B cell (primary cell): ENCODE results near the gene SUSD3. TPM values are rescaled to one million over a fixed set of nuclear protein-coding genes. Genes with fewer than 3 reads are reported as not detected.
A peak's percentile ranks its signal among the peaks of the same experiment; 100 is the strongest.

Experiments
- ATAC-seq: fragments of 200-7000 bp; cut with Tn5 transposase; one replicate; pipeline ENCODE4 v1.10.0; 2021; ENCODE audit warnings: low read depth, mild to moderate bottlenecking, moderate number of reproducible peaks, moderate library complexity
- CTCF ChIA-PET: fragments of 350-600 bp; sonication (Branson Sonifier 250); formaldehyde crosslinking; loops from one replicate; lab custom pipeline; 2021; ENCODE audit warnings: antibody characterized with exemption, inconsistent platforms; lab: Charles Lee
- POLR2A ChIA-PET: fragments of 350-600 bp; sonication (Branson Sonifier 250); formaldehyde crosslinking; loops from one replicate; lab custom pipeline; 2021; ENCODE audit warnings: antibody characterized with exemption; lab: Charles Lee
- DNase-seq: peaks from one replicate; pipeline ENCODE4 v3.0.0; 2013
- H2AFZ ChIP-seq: 2 replicates; pipeline ENCODE4 v1.6.1; 2012; ENCODE audit warnings: mild to moderate bottlenecking, low read depth, low read length; ENCODE audit not compliant: insufficient read depth, poor library complexity, severe bottlenecking
- H3K27ac ChIP-seq, 2 donors: 1 replicate in 1 of 2; 2 replicates in 1 of 2; pipeline ENCODE4 v1.5.1; 2012 to 2013; ENCODE audit warnings: low read length in 2 of 2, mild to moderate bottlenecking in 2 of 2, moderate library complexity in 1 of 2
- H3K27me3 ChIP-seq, 4 experiments: fragments of 200-600 bp in 1 of 4; sonication (generic) in 1 of 4; replicated peaks in 1 of 4; 1 replicate in 2 of 4; 2 replicates in 2 of 4; pipeline versions ENCODE4 v1.6.1 to v1.7.0; 2013 to 2016; ENCODE audit warnings: low read length in 3 of 4, mild to moderate bottlenecking in 2 of 4, mixed read lengths in 1 of 4, moderate library complexity in 1 of 4; ENCODE audit not compliant: insufficient read depth in 4 of 4, control insufficient read depth in 3 of 4; ENCODE audit errors: control extremely low read depth in 1 of 4
- H3K36me3 ChIP-seq, 2 experiments: replicated peaks in 1 of 2; 1 replicate in 1 of 2; 2 replicates in 1 of 2; pipeline versions ENCODE4 v1.6.1 to v1.7.1; 2013; ENCODE audit warnings: low read length in 1 of 2; ENCODE audit not compliant: insufficient read depth in 2 of 2, control insufficient read depth in 1 of 2; ENCODE audit errors: control extremely low read depth in 1 of 2, extremely low read depth in 1 of 2
- H3K4me1 ChIP-seq, 2 donors: fragments of 200-600 bp in 1 of 2; sonication (generic) in 1 of 2; 1 replicate in 1 of 2; 2 replicates in 1 of 2; pipeline versions ENCODE4 v1.5.1 to v1.6.1; 2013 to 2017; ENCODE audit warnings: low read length in 2 of 2; ENCODE audit not compliant: control insufficient read depth in 2 of 2, insufficient read depth in 2 of 2
- H3K4me2 ChIP-seq: replicated peaks from 2 replicates; pipeline ENCODE3; 2012; ENCODE audit warnings: mild to moderate bottlenecking, low read depth, low read length; ENCODE audit not compliant: poor library complexity, severe bottlenecking
- H3K4me3 ChIP-seq, 5 experiments: fragments of 200-600 bp in 1 of 5; sonication (generic) in 1 of 5; 1 replicate in 3 of 5; 2 replicates in 2 of 5; pipeline versions ENCODE4 v1.5.1 to v1.7.0; 2011 to 2016; ENCODE audit warnings: low read length in 4 of 5, mild to moderate bottlenecking in 4 of 5, low read depth in 2 of 5, control low read depth in 1 of 5, moderate library complexity in 1 of 5; ENCODE audit not compliant: insufficient read depth in 1 of 5; ENCODE audit errors: control extremely low read depth in 1 of 5, extremely low read depth in 1 of 5
- H3K79me2 ChIP-seq: fragments of 200-600 bp; sonication (generic); one replicate; pipeline ENCODE4 v1.6.0; 2016; ENCODE audit warnings: low read length; ENCODE audit not compliant: control insufficient read depth, insufficient read depth
- H3K9ac ChIP-seq: fragments of 200-600 bp; sonication (generic); 2 replicates; pipeline ENCODE4 v1.6.1; 2017; ENCODE audit warnings: mild to moderate bottlenecking, low read length, moderate library complexity
- H3K9me3 ChIP-seq, 3 donors: one replicate each; pipeline versions ENCODE4 v1.6.1 to v1.7.1; 2013; ENCODE audit warnings: low read length in 2 of 3; ENCODE audit not compliant: control insufficient read depth in 2 of 3, insufficient read depth in 1 of 3; ENCODE audit errors: control extremely low read depth in 1 of 3
- H4K20me1 ChIP-seq: 2 replicates; pipeline ENCODE4 v1.6.0; 2012; ENCODE audit warnings: mild to moderate bottlenecking, low read length; ENCODE audit not compliant: insufficient read depth, control insufficient read depth, poor library complexity, severe bottlenecking
- H3K27ac Mint-ChIP-seq: one replicate; pipeline ENCODE4 v1.8.0; 2021; ENCODE audit warnings: mixed read lengths
- H3K27me3 Mint-ChIP-seq: one replicate; pipeline ENCODE4 v1.8.0; 2021; ENCODE audit warnings: mixed read lengths
- H3K4me1 Mint-ChIP-seq: one replicate; pipeline ENCODE4 v1.8.0; 2021; ENCODE audit warnings: mixed read lengths
- H3K4me3 Mint-ChIP-seq: one replicate; pipeline ENCODE4 v1.8.0; 2021; ENCODE audit warnings: mixed read lengths
- H3K9me3 Mint-ChIP-seq: one replicate; pipeline ENCODE4 v1.8.0; 2022; ENCODE audit warnings: mixed read lengths; ENCODE audit not compliant: insufficient read depth
- EZH2 ChIP-seq: IDR thresholded peaks from 2 replicates; pipeline ENCODE4 v1.6.1; 2012; ENCODE audit warnings: borderline replicate concordance, low read depth, mild to moderate bottlenecking, moderate library complexity, low read length; ENCODE audit not compliant: insufficient read depth, poor library complexity, severe bottlenecking
- WGBS: methylation state at CpG from one replicate; pipeline ENCODE4 v1.1.5; 2013; ENCODE audit warnings: missing lambda C conversion rate; ENCODE audit not compliant: insufficient coverage; 5-methylcytosine and 5-hydroxymethylcytosine counted together
- intact Hi-C: fragments of 100-400 bp; cut with micrococcal nuclease; formaldehyde crosslinking; loops from one replicate; pipeline ENCODE4 v1.10.0; 2022
- polyA plus RNA-seq: library from polyadenylated mRNA; depleted of rRNA; stranded (reverse); fragments of >200 nt; gene quantifications from 2 replicates; pipeline ENCODE4 v1.2.3, GENCODE V29; 2012
- total RNA-seq, 2 donors: library from RNA; stranded (reverse); fragments of 120-200 nt in 1 of 2; gene quantifications; 1 replicate in 1 of 2; 2 replicates in 1 of 2; pipeline versions ENCODE4 v1.2.3 to v1.2.4, GENCODE V29; 2013 to 2022
- TF ChIP-seq, protein P1 (sequence below): fragments of 200-600 bp; IDR thresholded peaks from one replicate; pipeline ENCODE4 v1.8.0; 2022; ENCODE audit warnings: antibody characterized with exemption, mild to moderate bottlenecking

SUSD3 gene
- total and polyA plus RNA-seq, 2 donors (not counting 1 experiment from before 2014, with no cell fraction given) = 41.0 to 85.0 TPM

DNA sequence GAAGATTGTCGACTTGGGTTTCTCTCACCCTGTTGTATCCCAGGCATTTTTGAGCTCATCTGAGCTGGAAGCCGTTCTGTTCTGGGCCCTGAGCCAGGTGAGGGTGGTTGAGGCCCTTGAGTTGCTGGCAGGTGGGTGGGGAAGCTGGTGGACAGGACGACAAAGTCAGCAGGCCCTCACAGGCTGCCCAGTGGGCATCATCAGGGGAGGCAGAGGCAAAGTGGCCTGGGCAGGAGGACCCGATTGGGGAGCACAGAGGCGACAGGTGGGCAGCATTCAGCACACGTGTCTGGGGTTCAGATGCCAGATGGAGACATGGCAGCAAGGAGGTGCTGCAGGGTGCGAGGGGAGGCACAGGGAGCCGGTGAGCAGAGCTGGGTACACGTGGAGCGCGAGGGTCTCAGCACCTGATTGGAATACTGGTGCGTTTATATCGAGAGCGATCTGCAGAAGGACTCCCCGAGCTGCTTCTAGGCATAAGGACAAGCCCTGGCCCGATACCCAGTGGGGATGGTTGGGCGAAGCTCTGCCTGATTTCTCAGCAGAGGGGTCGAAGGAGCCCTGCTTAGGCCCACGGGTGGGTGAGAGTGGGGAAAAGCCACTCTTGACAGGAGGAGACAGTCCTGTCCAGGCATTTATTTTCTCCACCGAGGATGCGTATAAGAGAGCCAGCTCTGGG is 49.0 kb upstream of the SUSD3 start:
- Histone ChIP-seq H3K9ac (no peak overlapping the region), H3K4me1 (no peaks in the 10 kb centered on the region), H3K4me3 (no peak overlapping the region), H3K9me3 (no peaks in the 10 kb centered on the region), H3K4me2 (no peak overlapping the region), H3K27ac (no peak overlapping the region), H2AFZ (no peak overlapping the region), H3K79me2 (peaks cover 31% of the 10 kb centered on the region), H3K27me3 (no peaks in the 10 kb centered on the region), H3K36me3 (peaks cover 7 to 77% of the 10 kb centered on the region in 2 experiments), H4K20me1 (peaks cover 75% of the 10 kb centered on the region)
- TF ChIP-seq, protein P1, sequence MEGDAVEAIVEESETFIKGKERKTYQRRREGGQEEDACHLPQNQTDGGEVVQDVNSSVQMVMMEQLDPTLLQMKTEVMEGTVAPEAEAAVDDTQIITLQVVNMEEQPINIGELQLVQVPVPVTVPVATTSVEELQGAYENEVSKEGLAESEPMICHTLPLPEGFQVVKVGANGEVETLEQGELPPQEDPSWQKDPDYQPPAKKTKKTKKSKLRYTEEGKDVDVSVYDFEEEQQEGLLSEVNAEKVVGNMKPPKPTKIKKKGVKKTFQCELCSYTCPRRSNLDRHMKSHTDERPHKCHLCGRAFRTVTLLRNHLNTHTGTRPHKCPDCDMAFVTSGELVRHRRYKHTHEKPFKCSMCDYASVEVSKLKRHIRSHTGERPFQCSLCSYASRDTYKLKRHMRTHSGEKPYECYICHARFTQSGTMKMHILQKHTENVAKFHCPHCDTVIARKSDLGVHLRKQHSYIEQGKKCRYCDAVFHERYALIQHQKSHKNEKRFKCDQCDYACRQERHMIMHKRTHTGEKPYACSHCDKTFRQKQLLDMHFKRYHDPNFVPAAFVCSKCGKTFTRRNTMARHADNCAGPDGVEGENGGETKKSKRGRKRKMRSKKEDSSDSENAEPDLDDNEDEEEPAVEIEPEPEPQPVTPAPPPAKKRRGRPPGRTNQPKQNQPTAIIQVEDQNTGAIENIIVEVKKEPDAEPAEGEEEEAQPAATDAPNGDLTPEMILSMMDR = no peak
- TF ChIP-seq EZH2 = no peak
- Mint-ChIP-seq H3K9me3 (no peaks in the 10 kb centered on the region), H3K27me3 (no peaks in the 10 kb centered on the region), H3K4me3 (no peak overlapping the region), H3K4me1 (no peaks in the 10 kb centered on the region), H3K27ac (no peak overlapping the region)
- ATAC-seq (no peak), DNase-seq (no peak)
- intact Hi-C loops = no loop called here
- ChIA-PET POLR2A (interaction anchor here (0.6 kb wide), 1 partner anchor 699 kb away, joined by 4 read pairs; no protein-coding TSS in a partner anchor), CTCF (no interaction called here)
- WGBS = 96% methylated on average over 21 of the region's 21 CpGs

DNA sequence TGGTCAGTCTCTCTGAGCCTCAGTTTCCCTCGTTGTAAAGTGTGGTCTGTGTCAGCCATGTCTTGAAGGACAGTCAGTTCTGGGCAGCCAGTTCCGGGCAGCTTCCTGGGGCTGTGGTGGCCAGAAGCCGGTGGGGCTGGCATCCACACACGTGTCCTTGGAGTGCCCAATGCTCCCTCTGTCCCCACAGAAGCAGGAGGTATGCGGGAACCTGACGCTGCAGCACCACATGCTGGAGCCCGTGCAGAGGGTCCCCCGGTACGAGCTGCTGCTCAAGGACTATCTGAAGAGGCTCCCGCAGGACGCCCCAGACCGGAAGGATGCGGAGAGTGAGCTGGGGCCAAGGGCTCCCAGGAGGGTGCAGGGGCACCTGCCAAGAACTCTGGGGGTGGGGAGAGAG is 48.4 kb upstream of the SUSD3 start:
- Histone ChIP-seq H3K27me3 (no peaks in the 10 kb centered on the region), H3K36me3 (peaks cover 7 to 72% of the 10 kb centered on the region in 2 experiments), H3K4me2 (no peak overlapping the region), H3K4me3 (no peak overlapping the region), H3K27ac (no peak overlapping the region), H3K79me2 (peaks cover 26% of the 10 kb centered on the region), H3K9ac (no peak overlapping the region), H3K9me3 (no peaks in the 10 kb centered on the region), H4K20me1 (peaks cover 69% of the 10 kb centered on the region), H2AFZ (no peak overlapping the region), H3K4me1 (no peaks in the 10 kb centered on the region)
- ChIA-PET CTCF (no interaction called here), POLR2A (interaction anchor here (0.6 kb wide), 1 partner anchor 699 kb away, joined by 4 read pairs; no protein-coding TSS in a partner anchor)
- Mint-ChIP-seq H3K4me3 (no peak overlapping the region), H3K27ac (peak overlapping the region; percentile 6), H3K9me3 (no peaks in the 10 kb centered on the region), H3K27me3 (no peaks in the 10 kb centered on the region), H3K4me1 (no peaks in the 10 kb centered on the region)
- no peak for DNase-seq
- no peak for ATAC-seq
- 98% methylated on average over 13 of the region's 13 CpGs for WGBS
- TF ChIP-seq EZH2 = no peak
- TF ChIP-seq, protein P1 = no peak
- intact Hi-C loops = no loop called here
